Caki2 (cell line): ENCODE data around the gene BTBD19. TPM values are rescaled to one million over a fixed set of nuclear protein-coding genes. Genes with fewer than 3 reads are reported as not detected.

Source experiments
- DNase-seq: peaks from one replicate; pipeline ENCODE4 v3.0.0-alpha.2; 2015; ENCODE audit warnings: low read depth
- in situ Hi-C: cut with HindIII; loops from 2 replicates; pipeline ENCODE4 v1.10.0; 2016; ENCODE audit warnings: low sequenced_read_pairs, low pct_unique_long_range_greater_than_20kb, mixed read lengths
- total RNA-seq: library from RNA; depleted of rRNA; stranded (reverse); fragments of >200 nt; shearing (Covaris generic); gene quantifications from 2 replicates; pipeline ENCODE4 v1.2.3, GENCODE V29; 2014; ENCODE audit warnings: low replicate concordance; rRNA removed

The BTBD19 gene
- total RNA-seq, 1 experiment from 2014 or later, result 1.9 TPM

DNA sequence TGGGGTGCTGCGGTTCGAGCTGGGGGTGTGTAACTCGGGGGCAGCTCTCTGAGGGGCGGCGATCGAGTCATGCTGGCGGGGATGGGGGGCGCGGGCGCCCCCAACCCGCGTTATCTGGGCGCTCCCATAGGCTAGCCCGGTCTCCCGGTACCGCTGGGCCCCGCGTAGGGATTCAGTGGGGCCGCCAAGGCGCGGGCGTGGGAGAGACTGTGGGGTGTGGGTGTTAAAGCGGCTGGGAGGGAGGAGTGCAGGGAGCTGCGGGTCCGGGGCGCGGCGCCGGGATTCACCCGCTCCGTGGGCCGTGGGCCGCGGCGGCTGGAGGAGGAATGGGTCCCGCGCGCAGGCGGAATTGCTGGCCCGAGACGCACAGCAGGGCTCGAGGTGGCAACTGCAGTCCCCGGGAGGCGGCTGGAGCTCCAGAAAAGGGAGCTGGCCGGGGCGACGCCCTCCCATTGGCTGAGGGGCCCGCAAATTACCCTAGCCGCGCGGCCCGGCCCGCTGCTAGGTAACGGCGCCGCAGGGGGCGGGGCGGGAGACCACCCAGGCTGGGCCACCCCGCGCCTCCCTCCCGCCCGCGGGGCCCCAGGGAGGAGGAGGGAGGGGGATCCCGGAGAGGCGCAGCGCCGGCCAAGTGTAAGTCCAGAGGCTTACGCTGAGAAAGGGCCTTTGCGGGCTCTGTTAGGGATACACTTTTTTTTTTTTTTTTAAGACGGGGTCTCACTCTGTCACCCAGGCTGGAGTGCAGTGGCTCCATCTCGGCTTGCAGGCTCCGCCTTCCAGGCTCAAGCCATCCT, 34.7 kb downstream of the BTBD19 start, which contains the start of gene PTCH2:
Gene PTCH2 (minus strand): TSS at position 392 of the 794 bp plus-strand sequence. CDS start 321 bp downstream, at position 71.
- in situ Hi-C loops, result no loop called here
- peak; percentile 26 for DNase-seq

GRCh38 chr1:44846985-44847384, 38.7 kb downstream of the BTBD19 start:
- in situ Hi-C loops, result no loop called here
- DNase-seq, result no peak

DNA sequence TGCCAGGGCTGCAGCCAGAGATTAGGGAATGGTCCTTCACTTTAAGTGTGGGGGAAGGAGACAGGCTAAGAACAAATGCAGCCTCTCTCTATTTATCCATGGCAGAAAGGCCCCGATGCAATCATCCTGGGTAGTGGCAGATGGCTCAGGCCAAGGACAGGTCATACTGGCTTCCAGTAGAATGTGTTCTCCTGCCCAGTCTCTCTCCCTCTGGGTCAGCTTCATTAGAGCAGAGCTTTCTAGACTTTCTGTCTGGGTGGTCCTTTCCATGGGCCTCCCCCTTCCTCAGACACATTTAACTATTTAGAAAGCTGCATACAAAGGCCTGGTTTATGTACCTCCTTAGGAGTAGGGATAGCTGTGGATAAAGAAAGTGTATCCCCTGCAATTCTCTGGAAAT, 39.5 kb downstream of the BTBD19 start:
- no peak for DNase-seq
- in situ Hi-C loops, result no loop called here

- no peak for DNase-seq
- in situ Hi-C loops, result no loop called here
These were observed 40.3 kb downstream of the BTBD19 start for GRCh38 chr1:44848456-44849181.

DNA sequence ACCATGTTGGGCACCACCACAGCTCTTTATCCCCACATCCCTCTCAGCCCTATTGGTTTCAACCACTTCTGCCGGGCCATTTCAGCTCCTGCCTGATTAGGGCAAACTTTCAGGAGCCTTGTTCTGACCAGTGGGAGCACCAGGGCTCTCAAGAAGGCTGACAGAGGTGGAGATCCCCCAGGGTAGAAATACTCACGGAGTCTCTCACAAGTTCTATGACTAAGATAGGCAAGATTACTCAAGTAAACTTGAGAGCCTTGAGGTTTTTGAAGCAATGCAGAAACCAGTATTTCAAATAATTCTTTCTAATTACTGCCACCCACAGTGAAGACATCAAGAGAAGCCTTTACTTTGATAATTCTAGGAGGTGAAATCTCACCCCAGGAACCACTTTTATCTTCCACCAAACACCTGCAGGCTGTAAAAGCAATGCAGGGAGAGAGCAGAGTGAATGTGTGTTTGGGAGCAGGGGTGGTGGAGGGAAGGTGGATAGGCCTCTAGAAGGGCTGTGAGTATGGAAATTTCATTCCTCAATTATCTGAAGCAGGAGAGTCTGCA, 41.3 kb downstream of the BTBD19 start:
- in situ Hi-C loops, result no loop called here

DNA sequence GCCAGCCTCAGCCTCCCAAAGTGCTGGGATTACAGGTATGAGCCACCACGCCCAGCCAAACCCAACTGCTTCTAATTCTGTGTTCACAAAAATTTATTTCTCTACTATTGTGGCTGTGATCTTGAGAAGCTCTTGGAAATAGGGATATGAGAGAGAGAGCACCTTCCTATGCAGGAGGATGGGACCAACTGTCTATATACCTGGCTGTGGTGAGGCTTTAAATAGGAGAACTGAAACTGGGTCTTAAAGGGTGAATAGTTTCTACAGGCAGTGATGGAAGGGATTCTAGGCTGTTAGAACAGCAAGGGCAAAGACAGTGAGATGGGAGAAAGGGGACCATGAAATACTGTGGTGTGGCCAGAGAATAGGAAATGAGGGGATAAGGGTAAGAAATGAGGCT, 43.0 kb downstream of the BTBD19 start:
- in situ Hi-C loops, result no loop called here
- DNase-seq, result no peak

More for the DNA sequence above, 41.3 kb downstream of the BTBD19 start:
- DNase-seq, result no peak

DNA sequence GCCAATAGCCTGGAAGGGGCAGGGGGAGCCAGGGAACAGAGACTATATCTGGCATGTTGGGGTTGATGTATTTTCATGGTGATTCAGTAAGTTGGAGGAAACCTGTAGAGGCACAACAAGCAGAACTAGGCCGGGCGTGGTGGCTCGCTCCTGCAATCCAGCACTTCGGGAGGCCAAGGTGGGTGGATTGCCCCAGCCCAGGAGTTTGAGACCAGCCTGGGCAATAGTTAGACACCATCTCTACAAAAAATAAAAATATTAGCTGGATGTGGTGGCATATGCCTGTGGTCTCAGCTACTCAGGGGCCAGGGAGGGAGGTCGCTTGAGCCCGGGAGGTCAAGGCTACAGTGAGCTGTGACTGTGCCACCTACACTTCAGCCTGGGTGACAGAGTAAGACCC, 44.9 kb downstream of the BTBD19 start:
- no peak for DNase-seq
- in situ Hi-C loops, result no loop called here

GRCh38 chr1:44854970-44855369, 46.6 kb downstream of the BTBD19 start:
- in situ Hi-C loops, result no loop called here
- no peak for DNase-seq

- in situ Hi-C loops, result no loop called here
These were observed 47.4 kb downstream of the BTBD19 start for GRCh38 chr1:44855742-44856141.

GRCh38 chr1:44857446-44857845, 49.1 kb downstream of the BTBD19 start:
- no peak for DNase-seq
- in situ Hi-C loops, result no loop called here

More at GRCh38 chr1:44855742-44856141, 47.4 kb downstream of the BTBD19 start:
- DNase-seq, result no peak

- in situ Hi-C loops, result no loop called here
- DNase-seq, result no peak
These were observed 52.0 kb downstream of the BTBD19 start for GRCh38 chr1:44860331-44860730.

DNA sequence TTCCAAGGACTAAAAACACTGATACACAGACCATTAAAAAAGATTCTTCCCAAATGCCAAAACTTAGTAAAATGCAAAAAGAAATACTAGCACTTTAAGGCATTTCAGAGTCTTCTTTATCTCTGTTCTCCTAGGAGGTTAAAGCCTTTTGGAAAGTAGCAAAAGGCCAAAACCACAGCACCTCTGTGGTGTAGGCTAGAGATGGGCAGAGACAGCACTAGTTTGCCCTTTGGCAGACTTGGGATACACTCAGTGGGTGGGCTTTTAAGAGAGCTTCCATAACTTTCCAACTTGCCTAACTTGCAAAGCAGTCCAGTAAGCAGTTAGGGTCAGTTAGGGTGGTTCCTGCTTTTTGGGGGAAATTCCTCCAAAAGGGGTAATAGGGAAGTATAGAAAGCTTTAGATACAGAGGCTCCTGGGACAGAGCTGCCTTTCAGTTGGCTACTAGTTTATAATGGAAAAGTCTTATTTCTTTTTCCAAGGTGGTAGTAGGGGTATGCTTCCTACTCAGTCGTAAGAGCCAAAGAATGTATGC, 52.6 kb downstream of the BTBD19 start:
- in situ Hi-C loops, result no loop called here
- DNase-seq, result no peak

DNA sequence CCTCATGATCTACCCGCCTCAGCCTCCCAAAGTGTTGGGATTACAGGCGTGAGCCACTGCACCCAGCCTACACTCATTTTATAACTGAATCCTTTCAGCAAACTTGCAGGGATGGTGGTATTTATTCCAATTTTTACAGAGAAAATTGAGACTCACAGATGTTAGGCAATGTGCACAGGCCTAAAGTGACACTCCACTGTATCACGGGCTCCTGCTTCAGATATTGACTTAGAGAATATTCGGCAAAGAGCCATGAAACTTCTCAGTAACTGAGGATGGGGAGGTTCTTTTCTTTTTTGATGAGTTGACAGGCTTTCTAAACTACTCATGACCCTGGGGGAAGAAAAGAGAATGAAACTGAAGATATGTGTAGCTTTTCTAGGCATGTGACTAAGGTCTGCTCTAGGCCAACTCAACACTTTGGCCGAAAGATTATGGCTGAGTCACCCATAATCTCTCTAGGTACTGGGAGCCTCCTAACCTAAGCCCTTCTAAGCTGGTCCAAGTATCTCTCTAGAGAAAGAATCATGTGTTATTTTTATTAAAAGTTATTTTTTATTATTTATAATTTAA, 54.6 kb downstream of the BTBD19 start:
- no peak for DNase-seq
- in situ Hi-C loops, result no loop called here

Other genes with a start within 250 kb of the BTBD19 start
- gene TMEM53, start 134.0 kb upstream of the BTBD19 start, total RNA-seq, result 4.3 and 7.6 TPM in 2 replicates
- gene ARMH1, start 133.8 kb upstream of the BTBD19 start, total RNA-seq, result not detected in 2 replicates
- not detected in 2 replicates for gene RNU5D-1, start 77.4 kb upstream of the BTBD19 start, total RNA-seq
- gene KIF2C, start 68.7 kb upstream of the BTBD19 start, total RNA-seq, result 49.9 and 55.4 TPM in 2 replicates
- gene RPS8, start 33.0 kb upstream of the BTBD19 start, total RNA-seq, result 1,783 and 1,946 TPM in 2 replicates
- not detected in 2 replicates for gene BEST4, start 20.4 kb upstream of the BTBD19 start, total RNA-seq
- gene PLK3, start 8.1 kb upstream of the BTBD19 start, total RNA-seq, result 5.0 and 11.7 TPM in 2 replicates
- not detected in 2 replicates for gene DYNLT4, start 1.2 kb upstream of the BTBD19 start, total RNA-seq
- not detected in 2 replicates for gene PTCH2, start 34.7 kb downstream of the BTBD19 start, total RNA-seq
- gene EIF2B3, start 178.1 kb downstream of the BTBD19 start, total RNA-seq, result 31.5 and 39.3 TPM in 2 replicates
- 6.4 and 16.6 TPM in 2 replicates for gene HECTD3, start 202.8 kb downstream of the BTBD19 start, total RNA-seq
- 72.7 and 112 TPM in 2 replicates for gene UROD, start 203.7 kb downstream of the BTBD19 start, total RNA-seq